IMR-90 (cell line): ENCODE results near the gene IL34.

Experiments used
- CEBPB ChIP-seq: IDR thresholded peaks from 2 replicates; pipeline ENCODE4 v1.6.1; 2012; ENCODE audit warnings: low read depth, low read length, improper control_type of control experiment
- CHD1 ChIP-seq: IDR thresholded peaks from 2 replicates; pipeline ENCODE4 v1.6.1; 2012; ENCODE audit warnings: low read depth, low read length, improper control_type of control experiment
- CTCF ChIP-seq: conservative IDR thresholded peaks from 2 replicates; pipeline ENCODE4 v1.5.1; 2012; ENCODE audit warnings: mild to moderate bottlenecking, low read depth, low read length, improper control_type of control experiment
- ELK1 ChIP-seq: fragments of 150-350 bp; IDR thresholded peaks from 2 replicates; pipeline ENCODE4 v1.6.1; 2016; ENCODE audit warnings: low read depth, mild to moderate bottlenecking, low read length, moderate library complexity, borderline replicate concordance
- FOS ChIP-seq: fragments of 150-350 bp; IDR thresholded peaks from 2 replicates; pipeline ENCODE4 v1.6.1; 2016; ENCODE audit warnings: low read depth, low read length
- MAFK ChIP-seq: IDR thresholded peaks from 2 replicates; pipeline ENCODE4 v1.6.1; 2012; ENCODE audit warnings: low read depth, low read length, improper control_type of control experiment
- MAZ ChIP-seq: IDR thresholded peaks from 2 replicates; pipeline ENCODE4 v1.6.1; 2012; ENCODE audit warnings: low read depth, mild to moderate bottlenecking, low read length, improper control_type of control experiment, moderate library complexity, borderline replicate concordance
- NFE2L2 ChIP-seq: fragments of 150-350 bp; IDR thresholded peaks from 2 replicates; pipeline ENCODE4 v1.6.1; 2016; ENCODE audit warnings: low read depth, mild to moderate bottlenecking, low read length
- POLR2A ChIP-seq: IDR thresholded peaks from 2 replicates; pipeline ENCODE4 v1.6.1; 2012; ENCODE audit warnings: mild to moderate bottlenecking, low read depth, low read length
- RAD21 ChIP-seq: IDR thresholded peaks from 2 replicates; pipeline ENCODE4 v1.6.1; 2012; ENCODE audit warnings: low read length, improper control_type of control experiment
- RCOR1 ChIP-seq: IDR thresholded peaks from 2 replicates; pipeline ENCODE4 v1.6.1; 2012; ENCODE audit warnings: mild to moderate bottlenecking, low read length, improper control_type of control experiment; ENCODE audit not compliant: insufficient replicate concordance
- RFX5 ChIP-seq: IDR thresholded peaks from 2 replicates; pipeline ENCODE4 v1.8.0; 2012; ENCODE audit warnings: low read depth, mild to moderate bottlenecking, low read length, moderate library complexity
- SMC3 ChIP-seq: fragments of 150-350 bp; IDR thresholded peaks from 2 replicates; pipeline ENCODE4 v1.6.1; 2016; ENCODE audit warnings: low read depth, mild to moderate bottlenecking, antibody characterized with exemption, low read length, moderate library complexity

- no peak for TF ChIP-seq CTCF
- no peak for TF ChIP-seq FOS
- TF ChIP-seq NFE2L2, result no peak
- TF ChIP-seq MAFK, result no peak
- TF ChIP-seq POLR2A, result no peak
- no peak for TF ChIP-seq ELK1
- TF ChIP-seq CHD1, result no peak
- no peak for TF ChIP-seq RAD21
- no peak for TF ChIP-seq MAZ
- TF ChIP-seq CEBPB, result no peak
- no peak for TF ChIP-seq SMC3
- no peak for TF ChIP-seq RCOR1
- TF ChIP-seq RFX5, result no peak
Measured at GRCh38 chr16:70698901-70699300, 52.5 kb downstream of the IL34 start.
